Measurements from ENCODE around the gene DYRK4.
A peak's percentile ranks its signal among the peaks of the same experiment; 100 is the strongest.

The DYRK4 gene

GRCh38 chr12:4649358-4649661 lies 87.3 kb downstream of the DYRK4 start:
- H3K4me3 ChIP-seq (ENCODE audit: low read depth, low read length): peak overlapping the region; percentile 83
- TF ChIP-seq CTCF (IDR thresholded peaks at IDR 0.05; ENCODE audit: low read depth, low read length, missing control alignments): no peak
- in situ Hi-C loops (cut with HindIII; ENCODE audit: low pct_ligation_motif_present, low sequenced_read_pairs): no loop called here
- no peak for DNase-seq
- peak overlapping the region; percentile 75 for H3K27ac ChIP-seq
- H3K27me3 ChIP-seq (replicated peaks): no peaks in the 10 kb centered on the region
- peaks cover 2% of the 10 kb centered on the region for H3K36me3 ChIP-seq (replicated peaks)

- H3K27ac ChIP-seq: no peak overlapping the region
- no peak overlapping the region for H3K4me3 ChIP-seq (ENCODE audit: low read depth, low read length)
- in situ Hi-C loops (cut with HindIII; ENCODE audit: low pct_ligation_motif_present, low sequenced_read_pairs): no loop called here
- no peaks in the 10 kb centered on the region for H3K27me3 ChIP-seq (replicated peaks)
- DNase-seq: no peak
- TF ChIP-seq CTCF (IDR thresholded peaks at IDR 0.05; ENCODE audit: low read depth, low read length, missing control alignments): no peak
- H3K36me3 ChIP-seq (replicated peaks): peaks cover 17% of the 10 kb centered on the region
Observed at GRCh38 chr12:4653257-4653656, 91.2 kb downstream of the DYRK4 start.

GRCh38 chr12:4653691-4654090 lies 91.7 kb downstream of the DYRK4 start:
- Histone ChIP-seq H3K27me3 (replicated peaks) (no peaks in the 10 kb centered on the region), H3K27ac (no peak overlapping the region), H3K4me3 (ENCODE audit: low read depth, low read length) (no peak overlapping the region), H3K36me3 (replicated peaks) (peaks cover 17% of the 10 kb centered on the region)
- no peak for TF ChIP-seq CTCF (IDR thresholded peaks at IDR 0.05; ENCODE audit: low read depth, low read length, missing control alignments)
- in situ Hi-C loops (cut with HindIII; ENCODE audit: low pct_ligation_motif_present, low sequenced_read_pairs): no loop called here
- DNase-seq: no peak

Measured in brain microvascular endothelial cell (primary cell).